Heart left ventricle (tissue), 16 donors: ENCODE results near the gene TRHDE. TPM values are rescaled to one million over a fixed set of nuclear protein-coding genes. Genes with fewer than 3 reads are reported as not detected.

Experiments used
- ATAC-seq, 4 donors: fragments of 200-7000 bp; cut with Tn5 transposase; one replicate each; pipeline ENCODE4 v1.9.1; 2020 to 2022; ENCODE audit warnings: moderate library complexity in 4 of 4, mild to moderate bottlenecking in 3 of 4, moderate number of reproducible peaks in 1 of 4
- DNase-seq, 5 donors: peaks; one replicate each; pipeline ENCODE4 v3.0.0-alpha.2; 2020
- H3K27ac ChIP-seq, 12 donors: fragments of 200-600 bp; sonication (generic) in 4 of 12; one replicate each; pipeline versions ENCODE4 v1.5.0 to v1.8.0; 2016 to 2022; ENCODE audit warnings: mild to moderate bottlenecking in 2 of 12
- H3K27me3 ChIP-seq, 9 donors: fragments of 200-600 bp; sonication (generic) in 2 of 9; one replicate each; pipeline versions ENCODE4 v1.5.1 to v1.8.0; 2016 to 2022; ENCODE audit warnings: mild to moderate bottlenecking in 3 of 9
- H3K36me3 ChIP-seq, 9 donors: fragments of 200-600 bp; sonication (generic) in 2 of 9; one replicate each; pipeline versions ENCODE4 v1.5.0 to v1.8.0; 2018 to 2022; ENCODE audit warnings: mild to moderate bottlenecking in 2 of 9
- H3K4me1 ChIP-seq, 12 donors: fragments of 200-600 bp; sonication (generic) in 4 of 12; one replicate each; pipeline versions ENCODE4 v1.5.0 to v1.8.0; 2016 to 2022; ENCODE audit warnings: mild to moderate bottlenecking in 3 of 12
- H3K4me3 ChIP-seq, 12 donors: fragments of 200-600 bp; sonication (generic) in 4 of 12; one replicate each; pipeline versions ENCODE4 v1.5.0 to v1.8.0; 2017 to 2022; ENCODE audit warnings: mild to moderate bottlenecking in 9 of 12, moderate library complexity in 4 of 12
- H3K9me3 ChIP-seq, 12 donors: fragments of 200-600 bp; sonication (generic) in 4 of 12; one replicate each; pipeline versions ENCODE4 v1.5.0 to v1.8.0; 2016 to 2022; ENCODE audit warnings: mild to moderate bottlenecking in 1 of 12
- CTCF ChIP-seq, 12 donors: fragments of 200-600 bp; sonication (generic) in 4 of 12; IDR thresholded peaks; one replicate each; pipeline versions ENCODE4 v1.5.0 to v1.8.0; 2018 to 2022; ENCODE audit warnings: antibody characterized with exemption in 12 of 12, mild to moderate bottlenecking in 5 of 12
- POLR2A ChIP-seq, 2 donors: fragments of 450-650 bp; IDR thresholded peaks; one replicate each; pipeline ENCODE4 v1.6.1; 2017; ENCODE audit warnings: antibody characterized with exemption in 2 of 2, mild to moderate bottlenecking in 2 of 2, moderate library complexity in 2 of 2
- WGBS, 4 donors: extraction: QIAGEN DNeasy Blood & Tissue Kit in 2 of 4; methylation state at CpG; one replicate each; pipeline versions ENCODE4 v1.1.5 to v1.1.7; 2013 to 2018; 5-methylcytosine and 5-hydroxymethylcytosine counted together
- intact Hi-C, 10 donors: fragments of 100-400 bp; cut with DNase I; formaldehyde crosslinking; loops; one replicate each; pipeline versions ENCODE4 v1.11.1 to v1.14.2; 2022
- polyA plus RNA-seq, 2 donors: library from polyadenylated mRNA; stranded (reverse); fragments of 200-250 nt; gene quantifications; one replicate each; pipeline ENCODE4 v1.2.3, GENCODE V29; 2013
- total RNA-seq, 9 donors: library from RNA; depleted of rRNA in 2 of 9; stranded (reverse); fragments of >200 nt in 2 of 9; fragmentation: NEBNext Ultra II Directional in 3 of 9; extraction: Animal tissue kit (Norgen Biotek cat#: 25700) in 3 of 9; gene quantifications; one replicate each; pipeline versions ENCODE4 v1.1.0 to v1.2.4, GENCODE V29; 2016 to 2023
- donor health status: ischemic (EF 13 %, LVEDD 7.1; RV severe dilation, severe dysfunction).
- donor health status: healthy with polysubstance abuse.
- donor health status: DM: no; HTN: yes; CAD: no.
- donor health status: DM: no; HTN: no; CAD: no.
- donor health status: ischemic (EF 25% LVEDD 6.9; RV normal size, moderate dysfunction).
- donor health status: ischemic (EF 25% LVEDD 5.7; RV mildly dilated, moderate dysfunction).
- donor health status: healthy.
- donor health status: DM: yes; HTN: yes; CAD: no.
- donor health status: ischemic (EF 35%, LVEDD 5.7; RV mildly dilated, moderate dysfunction).
- donor health status: nonischemic (EF 11% LVEDD 7.7; RV severe dilation, severe dysfunction).
- donor health status: DM: yes; HTN: yes; CAD: no.
- donor health status: PGD.
- donor health status: ischemic (EF 29% LVEDD 5.4; RV normal size, mild dysfunction).
- donor health status: nonischemic (EF 23%, LVEDD 6.1; RV moderate dilation, normal function).

Gene TRHDE
- total and polyA plus RNA-seq, 11 donors = 0.01 to 3.1 (median 0.28) TPM; not detected in 1

- H3K27ac ChIP-seq = no peak overlapping the region
- no peak for ATAC-seq
- WGBS, 4 donors = 22 to 56% (median 32%) methylated on average over 1 of the region's 1 CpG
- no peak for DNase-seq
- intact Hi-C loops = no loop called here
- H3K36me3 ChIP-seq = no peaks in the 10 kb centered on the region
- H3K4me1 ChIP-seq = no peaks in the 10 kb centered on the region
- H3K27me3 ChIP-seq = no peaks in the 10 kb centered on the region
- TF ChIP-seq CTCF (IDR thresholded peaks at IDR 0.05) (no peak), POLR2A (IDR thresholded peaks at IDR 0.05) (no peak)
- H3K9me3 ChIP-seq = no peaks in the 10 kb centered on the region
- H3K4me3 ChIP-seq = no peak overlapping the region
These were observed 444.9 kb downstream of the TRHDE start for GRCh38 chr12:72717036-72717435.
